ENCODE results near the gene HBG2. TPM values are rescaled to one million over a fixed set of nuclear protein-coding genes. Genes with fewer than 3 reads are reported as not detected.

Gene HBG2
- total RNA-seq, 1 donor from 2014 or later: not detected

DNA sequence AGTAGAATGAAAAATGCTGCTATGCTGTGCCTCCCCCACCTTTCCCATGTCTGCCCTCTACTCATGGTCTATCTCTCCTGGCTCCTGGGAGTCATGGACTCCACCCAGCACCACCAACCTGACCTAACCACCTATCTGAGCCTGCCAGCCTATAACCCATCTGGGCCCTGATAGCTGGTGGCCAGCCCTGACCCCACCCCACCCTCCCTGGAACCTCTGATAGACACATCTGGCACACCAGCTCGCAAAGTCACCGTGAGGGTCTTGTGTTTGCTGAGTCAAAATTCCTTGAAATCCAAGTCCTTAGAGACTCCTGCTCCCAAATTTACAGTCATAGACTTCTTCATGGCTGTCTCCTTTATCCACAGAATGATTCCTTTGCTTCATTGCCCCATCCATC, 30.1 kb upstream of the HBG2 start:
- no peaks in the 10 kb centered on the region for H3K4me1 ChIP-seq
- TF ChIP-seq, protein P1, sequence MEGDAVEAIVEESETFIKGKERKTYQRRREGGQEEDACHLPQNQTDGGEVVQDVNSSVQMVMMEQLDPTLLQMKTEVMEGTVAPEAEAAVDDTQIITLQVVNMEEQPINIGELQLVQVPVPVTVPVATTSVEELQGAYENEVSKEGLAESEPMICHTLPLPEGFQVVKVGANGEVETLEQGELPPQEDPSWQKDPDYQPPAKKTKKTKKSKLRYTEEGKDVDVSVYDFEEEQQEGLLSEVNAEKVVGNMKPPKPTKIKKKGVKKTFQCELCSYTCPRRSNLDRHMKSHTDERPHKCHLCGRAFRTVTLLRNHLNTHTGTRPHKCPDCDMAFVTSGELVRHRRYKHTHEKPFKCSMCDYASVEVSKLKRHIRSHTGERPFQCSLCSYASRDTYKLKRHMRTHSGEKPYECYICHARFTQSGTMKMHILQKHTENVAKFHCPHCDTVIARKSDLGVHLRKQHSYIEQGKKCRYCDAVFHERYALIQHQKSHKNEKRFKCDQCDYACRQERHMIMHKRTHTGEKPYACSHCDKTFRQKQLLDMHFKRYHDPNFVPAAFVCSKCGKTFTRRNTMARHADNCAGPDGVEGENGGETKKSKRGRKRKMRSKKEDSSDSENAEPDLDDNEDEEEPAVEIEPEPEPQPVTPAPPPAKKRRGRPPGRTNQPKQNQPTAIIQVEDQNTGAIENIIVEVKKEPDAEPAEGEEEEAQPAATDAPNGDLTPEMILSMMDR (IDR thresholded peaks at IDR 0.05): no peak
- no peaks in the 10 kb centered on the region for H3K36me3 ChIP-seq
- H3K4me3 ChIP-seq: no peak overlapping the region
- H3K27ac ChIP-seq: no peak overlapping the region
- no peaks in the 10 kb centered on the region for H3K9me3 ChIP-seq
- no peak for DNase-seq (ENCODE audit: low spot score in 2 of 2)
- intact Hi-C loops (cut with DNase I): no loop called here
- H3K27me3 ChIP-seq: no peaks in the 10 kb centered on the region

GRCh38 chr11:5283882-5284281, 29.3 kb upstream of the HBG2 start:
- TF ChIP-seq, protein P1 (IDR thresholded peaks at IDR 0.05): no peak
- intact Hi-C loops (cut with DNase I): no loop called here
- H3K4me3 ChIP-seq: no peak overlapping the region

DNA sequence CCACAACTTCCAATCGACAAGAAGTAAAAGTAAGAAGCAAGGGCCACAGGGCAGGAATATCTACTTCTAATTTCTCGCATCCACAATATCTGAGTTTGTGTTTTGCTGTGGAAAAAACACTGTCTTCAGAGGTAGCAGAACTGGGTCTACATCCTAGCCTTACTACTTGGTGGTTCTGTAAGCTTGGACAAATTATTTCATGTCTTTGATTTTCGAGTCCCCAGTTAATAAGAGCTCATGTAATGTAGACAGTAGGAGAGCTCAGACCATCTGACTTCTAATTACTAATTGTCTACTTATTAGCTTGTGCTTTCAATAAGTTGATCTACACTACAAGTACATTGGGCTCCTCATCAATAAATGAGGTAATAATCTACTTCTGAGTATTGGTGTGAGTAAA, 28.5 kb upstream of the HBG2 start:
- no peak for DNase-seq (ENCODE audit: low spot score in 2 of 2)
- H3K9me3 ChIP-seq: no peaks in the 10 kb centered on the region
- H3K4me3 ChIP-seq: no peak overlapping the region
- H3K4me1 ChIP-seq: no peaks in the 10 kb centered on the region
- intact Hi-C loops (cut with DNase I): no loop called here
- H3K27me3 ChIP-seq: no peaks in the 10 kb centered on the region
- TF ChIP-seq, protein P1 (IDR thresholded peaks at IDR 0.05): no peak
- H3K36me3 ChIP-seq: no peaks in the 10 kb centered on the region
- H3K27ac ChIP-seq: no peak overlapping the region

More at GRCh38 chr11:5283882-5284281, 29.3 kb upstream of the HBG2 start:
- Histone ChIP-seq H3K9me3 (no peaks in the 10 kb centered on the region), H3K27ac (no peak overlapping the region), H3K36me3 (no peaks in the 10 kb centered on the region), H3K27me3 (no peaks in the 10 kb centered on the region), H3K4me1 (no peaks in the 10 kb centered on the region)
- DNase-seq (ENCODE audit: low spot score in 2 of 2): no peak

- intact Hi-C loops (cut with DNase I): no loop called here
- TF ChIP-seq, protein P1 (IDR thresholded peaks at IDR 0.05): no peak
Observed at GRCh38 chr11:5282628-5283027, 28.0 kb upstream of the HBG2 start.

GRCh38 chr11:5281596-5281995, 27.0 kb upstream of the HBG2 start:
- no peak overlapping the region for H3K27ac ChIP-seq
- H3K27me3 ChIP-seq: no peaks in the 10 kb centered on the region
- intact Hi-C loops (cut with DNase I): no loop called here
- no peak for DNase-seq (ENCODE audit: low spot score in 2 of 2)
- H3K36me3 ChIP-seq: no peaks in the 10 kb centered on the region
- no peaks in the 10 kb centered on the region for H3K9me3 ChIP-seq
- TF ChIP-seq, protein P1 (IDR thresholded peaks at IDR 0.05): no peak
- no peak overlapping the region for H3K4me3 ChIP-seq
- no peaks in the 10 kb centered on the region for H3K4me1 ChIP-seq

More at GRCh38 chr11:5282628-5283027, 28.0 kb upstream of the HBG2 start:
- no peaks in the 10 kb centered on the region for H3K9me3 ChIP-seq
- DNase-seq (ENCODE audit: low spot score in 2 of 2): no peak
- no peaks in the 10 kb centered on the region for H3K27me3 ChIP-seq
- H3K4me1 ChIP-seq: no peaks in the 10 kb centered on the region
- no peak overlapping the region for H3K4me3 ChIP-seq
- no peak overlapping the region for H3K27ac ChIP-seq
- H3K36me3 ChIP-seq: no peaks in the 10 kb centered on the region

DNA sequence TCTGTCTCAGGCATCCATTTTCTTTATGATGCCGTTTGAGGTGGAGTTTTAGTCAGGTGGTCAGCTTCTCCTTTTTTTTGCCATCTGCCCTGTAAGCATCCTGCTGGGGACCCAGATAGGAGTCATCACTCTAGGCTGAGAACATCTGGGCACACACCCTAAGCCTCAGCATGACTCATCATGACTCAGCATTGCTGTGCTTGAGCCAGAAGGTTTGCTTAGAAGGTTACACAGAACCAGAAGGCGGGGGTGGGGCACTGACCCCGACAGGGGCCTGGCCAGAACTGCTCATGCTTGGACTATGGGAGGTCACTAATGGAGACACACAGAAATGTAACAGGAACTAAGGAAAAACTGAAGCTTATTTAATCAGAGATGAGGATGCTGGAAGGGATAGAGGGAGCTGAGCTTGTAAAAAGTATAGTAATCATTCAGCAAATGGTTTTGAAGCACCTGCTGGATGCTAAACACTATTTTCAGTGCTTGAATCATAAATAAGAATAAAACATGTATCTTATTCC, 26.1 kb upstream of the HBG2 start:
- H3K27ac ChIP-seq: no peak overlapping the region
- H3K4me1 ChIP-seq: no peaks in the 10 kb centered on the region
- no peaks in the 10 kb centered on the region for H3K9me3 ChIP-seq
- H3K27me3 ChIP-seq: no peaks in the 10 kb centered on the region
- H3K36me3 ChIP-seq: no peaks in the 10 kb centered on the region
- intact Hi-C loops (cut with DNase I): no loop called here
- TF ChIP-seq, protein P1 (IDR thresholded peaks at IDR 0.05): no peak
- no peak overlapping the region for H3K4me3 ChIP-seq
- peak; percentile 27 to 73 for DNase-seq (ENCODE audit: low spot score in 2 of 2)

All from ascending aorta (tissue), 2 donors.